SK-N-SH treated with all-trans-retinoic acid at 6 μM for 48 hours (cell line): ENCODE measurements around the gene SMYD3.
"Not testable (repeated sequence)": the region's sequence is repeated elsewhere in the genome, so short reads cannot be mapped to it uniquely, and the experiment has no call there.

Experiments used
- ATAC-seq: fragments of 200-7000 bp; cut with Tn5 transposase; 3 replicates; pipeline ENCODE4 v1.9.1; 2020; ENCODE audit warnings: mild to moderate bottlenecking, moderate library complexity
- ARNTL ChIP-seq: fragments of 450-650 bp; formaldehyde crosslinking; IDR thresholded peaks from 2 replicates; pipeline ENCODE4 v1.5.0; 2020; ENCODE audit warnings: low read depth, mild to moderate bottlenecking, moderate library complexity, borderline replicate concordance
- BACH2 ChIP-seq: fragments of 250-450 bp; sonication (Bioruptor Pico); IDR thresholded peaks from 2 replicates; pipeline ENCODE4 v1.9.0; 2021; ENCODE audit warnings: mild to moderate bottlenecking, borderline replicate concordance
- CSDC2 ChIP-seq: fragments of 250-450 bp; sonication (Bioruptor Pico); IDR thresholded peaks from 2 replicates; pipeline ENCODE4 v1.5.0; 2020; ENCODE audit warnings: mild to moderate bottlenecking, moderate library complexity
- CSRNP3 ChIP-seq: fragments of 250-450 bp; sonication (Bioruptor Pico); IDR thresholded peaks from 2 replicates; pipeline ENCODE4 v1.5.1; 2021; ENCODE audit warnings: mild to moderate bottlenecking, moderate library complexity
- GLIS3 ChIP-seq: fragments of 250-450 bp; sonication (Bioruptor Pico); IDR thresholded peaks from 2 replicates; pipeline ENCODE4 v1.5.0; 2020; ENCODE audit warnings: mild to moderate bottlenecking, moderate library complexity
- ISL1 ChIP-seq: fragments of 250-450 bp; sonication (Bioruptor Pico); IDR thresholded peaks from 2 replicates; pipeline ENCODE4 v2.1.2; 2022; ENCODE audit warnings: mild to moderate bottlenecking, moderate library complexity
- OSR1 ChIP-seq: fragments of 250-450 bp; sonication (Bioruptor Pico); IDR thresholded peaks from 2 replicates; pipeline ENCODE4 v1.8.0; 2022; ENCODE audit warnings: moderate library complexity, mild to moderate bottlenecking, inconsistent platforms
- RARB ChIP-seq: fragments of 250-450 bp; sonication (Bioruptor Pico); IDR thresholded peaks from 2 replicates; pipeline ENCODE4 v1.8.0; 2021; ENCODE audit warnings: mild to moderate bottlenecking, moderate library complexity
- SNAI2 ChIP-seq: fragments of 250-450 bp; sonication (Bioruptor Pico); IDR thresholded peaks from 2 replicates; pipeline ENCODE4 v1.5.0; 2020; ENCODE audit warnings: mild to moderate bottlenecking, moderate library complexity
- TCF4 ChIP-seq: fragments of 250-450 bp; sonication (Bioruptor Pico); IDR thresholded peaks from 2 replicates; pipeline ENCODE4 v1.8.0; 2021; ENCODE audit warnings: mild to moderate bottlenecking, moderate library complexity, borderline replicate concordance
- TOX ChIP-seq: fragments of 250-450 bp; sonication (Bioruptor Pico); IDR thresholded peaks from 2 replicates; pipeline ENCODE4 v1.8.0; 2021; ENCODE audit warnings: mild to moderate bottlenecking, moderate library complexity, borderline replicate concordance
- TSHZ2 ChIP-seq: fragments of 250-450 bp; sonication (Bioruptor Pico); IDR thresholded peaks from 2 replicates; pipeline ENCODE4 v1.5.0; 2020; ENCODE audit warnings: mild to moderate bottlenecking, moderate library complexity
- ZC3H10 ChIP-seq: fragments of 250-450 bp; sonication (Bioruptor Pico); IDR thresholded peaks from 2 replicates; pipeline ENCODE4 v1.5.1; 2021; ENCODE audit warnings: mild to moderate bottlenecking, moderate library complexity
- ZFP3 ChIP-seq: fragments of 250-450 bp; sonication (Bioruptor Pico); IDR thresholded peaks from 2 replicates; pipeline ENCODE4 v1.5.0; 2020; ENCODE audit warnings: mild to moderate bottlenecking, moderate library complexity
- ZFP30 ChIP-seq: fragments of 450-650 bp; formaldehyde crosslinking; IDR thresholded peaks from 2 replicates; pipeline ENCODE4 v1.5.0; 2022; ENCODE audit warnings: mild to moderate bottlenecking, moderate library complexity
- ZNF565 ChIP-seq: fragments of 450-650 bp; formaldehyde crosslinking; conservative IDR thresholded peaks from 2 replicates; pipeline ENCODE4 v1.5.0; 2020; ENCODE audit warnings: low read depth, mild to moderate bottlenecking, moderate library complexity
- ZNF70 ChIP-seq: fragments of 450-650 bp; formaldehyde crosslinking; IDR thresholded peaks from 2 replicates; pipeline ENCODE4 v1.5.0; 2020; ENCODE audit warnings: mild to moderate bottlenecking, moderate library complexity
- ZNF8 ChIP-seq: fragments of 450-650 bp; formaldehyde crosslinking; IDR thresholded peaks from 2 replicates; pipeline ENCODE4 v1.5.0; 2020; ENCODE audit warnings: mild to moderate bottlenecking, moderate library complexity
- TF ChIP-seq, protein P1 (sequence below): fragments of 250-450 bp; sonication (Bioruptor Pico); IDR thresholded peaks from 2 replicates; pipeline ENCODE4 v1.8.0; 2020; ENCODE audit warnings: mild to moderate bottlenecking, moderate library complexity, borderline replicate concordance
- TF ChIP-seq, protein P2 (sequence below): fragments of 250-450 bp; sonication (Bioruptor Pico); IDR thresholded peaks from 2 replicates; pipeline ENCODE4 v1.5.1; 2020; ENCODE audit warnings: low read depth, mild to moderate bottlenecking, moderate library complexity
- TF ChIP-seq, protein P3 (sequence below): fragments of 250-450 bp; sonication (Bioruptor Pico); IDR thresholded peaks from 2 replicates; pipeline ENCODE4 v1.8.0; 2021; ENCODE audit warnings: low read depth, mild to moderate bottlenecking, moderate library complexity, borderline replicate concordance

The SMYD3 gene

GRCh38 chr1:246032984-246033383 lies 474.1 kb downstream of the SMYD3 start:
- no peak for ATAC-seq
- TF ChIP-seq ZC3H10 (CRISPR knock-in tag) = no peak

GRCh38 chr1:246032031-246032551 lies 475.0 kb downstream of the SMYD3 start:
- no peak for ATAC-seq
- TF ChIP-seq ARNTL (CRISPR knock-in tag) (no peak), SNAI2 (CRISPR knock-in tag) (no peak), ZNF565 (CRISPR knock-in tag) (no peak), CSDC2 (no peak), ZC3H10 (CRISPR knock-in tag) (no peak), TOX (CRISPR knock-in tag) (no peak), ZNF70 (CRISPR knock-in tag) (no peak), GLIS3 (CRISPR knock-in tag) (no peak), TSHZ2 (no peak), ISL1 (no peak), ZFP3 (CRISPR knock-in tag) (no peak), ZNF8 (CRISPR knock-in tag) (no peak), ZFP30 (no peak)
- TF ChIP-seq, protein P1, sequence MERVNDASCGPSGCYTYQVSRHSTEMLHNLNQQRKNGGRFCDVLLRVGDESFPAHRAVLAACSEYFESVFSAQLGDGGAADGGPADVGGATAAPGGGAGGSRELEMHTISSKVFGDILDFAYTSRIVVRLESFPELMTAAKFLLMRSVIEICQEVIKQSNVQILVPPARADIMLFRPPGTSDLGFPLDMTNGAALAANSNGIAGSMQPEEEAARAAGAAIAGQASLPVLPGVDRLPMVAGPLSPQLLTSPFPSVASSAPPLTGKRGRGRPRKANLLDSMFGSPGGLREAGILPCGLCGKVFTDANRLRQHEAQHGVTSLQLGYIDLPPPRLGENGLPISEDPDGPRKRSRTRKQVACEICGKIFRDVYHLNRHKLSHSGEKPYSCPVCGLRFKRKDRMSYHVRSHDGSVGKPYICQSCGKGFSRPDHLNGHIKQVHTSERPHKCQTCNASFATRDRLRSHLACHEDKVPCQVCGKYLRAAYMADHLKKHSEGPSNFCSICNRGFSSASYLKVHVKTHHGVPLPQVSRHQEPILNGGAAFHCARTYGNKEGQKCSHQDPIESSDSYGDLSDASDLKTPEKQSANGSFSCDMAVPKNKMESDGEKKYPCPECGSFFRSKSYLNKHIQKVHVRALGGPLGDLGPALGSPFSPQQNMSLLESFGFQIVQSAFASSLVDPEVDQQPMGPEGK (CRISPR knock-in tag) = no peak
- TF ChIP-seq, protein P2, sequence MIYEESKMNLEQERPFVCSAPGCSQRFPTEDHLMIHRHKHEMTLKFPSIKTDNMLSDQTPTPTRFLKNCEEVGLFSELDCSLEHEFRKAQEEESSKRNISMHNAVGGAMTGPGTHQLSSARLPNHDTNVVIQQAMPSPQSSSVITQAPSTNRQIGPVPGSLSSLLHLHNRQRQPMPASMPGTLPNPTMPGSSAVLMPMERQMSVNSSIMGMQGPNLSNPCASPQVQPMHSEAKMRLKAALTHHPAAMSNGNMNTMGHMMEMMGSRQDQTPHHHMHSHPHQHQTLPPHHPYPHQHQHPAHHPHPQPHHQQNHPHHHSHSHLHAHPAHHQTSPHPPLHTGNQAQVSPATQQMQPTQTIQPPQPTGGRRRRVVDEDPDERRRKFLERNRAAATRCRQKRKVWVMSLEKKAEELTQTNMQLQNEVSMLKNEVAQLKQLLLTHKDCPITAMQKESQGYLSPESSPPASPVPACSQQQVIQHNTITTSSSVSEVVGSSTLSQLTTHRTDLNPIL (CRISPR knock-in tag) = no peak
- TF ChIP-seq, protein P3, sequence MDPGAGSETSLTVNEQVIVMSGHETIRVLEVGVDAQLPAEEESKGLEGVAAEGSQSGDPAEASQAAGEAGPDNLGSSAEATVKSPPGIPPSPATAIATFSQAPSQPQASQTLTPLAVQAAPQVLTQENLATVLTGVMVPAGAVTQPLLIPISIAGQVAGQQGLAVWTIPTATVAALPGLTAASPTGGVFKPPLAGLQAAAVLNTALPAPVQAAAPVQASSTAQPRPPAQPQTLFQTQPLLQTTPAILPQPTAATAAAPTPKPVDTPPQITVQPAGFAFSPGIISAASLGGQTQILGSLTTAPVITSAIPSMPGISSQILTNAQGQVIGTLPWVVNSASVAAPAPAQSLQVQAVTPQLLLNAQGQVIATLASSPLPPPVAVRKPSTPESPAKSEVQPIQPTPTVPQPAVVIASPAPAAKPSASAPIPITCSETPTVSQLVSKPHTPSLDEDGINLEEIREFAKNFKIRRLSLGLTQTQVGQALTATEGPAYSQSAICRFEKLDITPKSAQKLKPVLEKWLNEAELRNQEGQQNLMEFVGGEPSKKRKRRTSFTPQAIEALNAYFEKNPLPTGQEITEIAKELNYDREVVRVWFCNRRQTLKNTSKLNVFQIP (CRISPR knock-in tag) = no peak

DNA sequence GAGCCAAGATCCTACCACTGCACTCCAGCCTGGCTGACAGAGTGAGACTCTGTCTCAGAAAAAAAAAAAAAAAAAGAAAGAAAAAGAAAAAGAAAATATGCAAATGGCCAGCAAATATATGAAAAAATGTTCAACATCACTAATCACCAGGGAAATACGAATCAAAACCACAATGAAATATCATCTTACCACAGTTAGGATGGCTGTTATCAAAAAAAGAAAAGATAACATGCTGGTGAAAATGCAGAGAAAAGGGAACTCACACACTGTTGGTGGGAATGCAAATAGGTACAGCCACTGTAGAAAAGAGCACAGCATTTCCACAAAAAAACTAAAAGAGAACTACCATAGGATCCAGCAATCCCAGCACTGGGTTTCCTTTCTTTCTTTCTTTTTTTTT lies 477.5 kb downstream of the SMYD3 start:
- ATAC-seq = no peak
- no peak for TF ChIP-seq TCF4

GRCh38 chr1:246024118-246024517 lies 483.0 kb downstream of the SMYD3 start:
- not testable (repeated sequence) for ATAC-seq

DNA sequence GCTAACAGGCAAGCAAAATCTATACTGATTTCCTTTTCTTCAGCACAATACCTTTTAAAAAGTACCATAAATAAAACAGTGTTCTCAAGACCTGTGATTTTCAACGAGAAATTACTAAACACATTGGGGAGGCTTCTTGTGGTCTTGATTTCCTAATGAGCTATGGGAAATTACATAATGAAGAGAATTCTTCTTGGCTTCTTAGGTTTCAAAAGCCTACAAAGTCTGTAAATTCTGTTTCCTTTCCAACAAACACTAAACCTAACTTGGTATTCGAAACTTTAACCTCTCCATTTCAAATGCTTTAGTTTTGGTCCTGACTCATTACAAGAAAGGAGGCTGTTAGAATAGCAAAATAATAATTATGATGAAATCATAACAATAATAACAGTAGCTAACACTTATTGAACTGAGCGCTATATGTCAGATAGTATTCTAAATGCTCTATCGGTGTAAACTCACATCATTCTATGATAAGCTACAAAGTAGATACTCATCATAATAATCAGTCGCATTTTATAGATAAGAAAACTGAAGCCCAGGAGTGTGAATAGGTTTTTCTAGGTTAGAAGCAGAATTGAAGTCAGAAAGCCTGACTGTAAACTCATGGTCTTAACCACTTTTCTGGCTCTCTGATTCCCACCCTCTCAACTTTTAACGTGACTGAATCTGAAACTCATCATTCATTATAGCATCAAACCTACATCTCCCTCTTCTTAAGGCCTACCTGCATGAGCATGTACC lies 486.7 kb downstream of the SMYD3 start:
- no peak for ATAC-seq
- TF ChIP-seq ZC3H10 (CRISPR knock-in tag) = no peak

DNA sequence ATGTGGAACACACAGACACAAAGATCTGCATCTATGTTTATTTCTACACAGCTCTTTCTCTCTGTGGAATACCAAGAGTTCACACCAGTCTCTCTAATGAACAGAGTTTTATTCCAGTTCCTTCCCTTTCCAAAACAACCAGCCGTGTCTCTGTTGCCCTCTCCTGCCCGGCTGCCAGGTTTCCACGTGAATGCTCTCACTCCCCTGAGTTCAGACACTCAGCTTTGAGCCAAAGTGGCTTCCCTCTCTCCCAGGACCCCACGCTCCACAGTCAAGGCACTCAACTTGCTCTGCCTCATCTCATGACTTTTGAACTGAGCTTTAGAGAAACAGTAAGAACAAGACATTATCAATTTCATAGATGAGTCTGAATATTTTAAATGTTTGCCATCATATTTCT lies 488.9 kb downstream of the SMYD3 start:
- ATAC-seq = no peak
- TF ChIP-seq BACH2 (CRISPR knock-in tag) (no peak), ZNF565 (CRISPR knock-in tag) (no peak), TOX (CRISPR knock-in tag) (no peak), RARB (no peak), CSRNP3 (CRISPR knock-in tag) (no peak), GLIS3 (CRISPR knock-in tag) (no peak), OSR1 (CRISPR knock-in tag) (no peak)
- TF ChIP-seq, protein P1 (CRISPR knock-in tag) = no peak
